ENCODE data around the gene WDR90.

The WDR90 gene

DNA sequence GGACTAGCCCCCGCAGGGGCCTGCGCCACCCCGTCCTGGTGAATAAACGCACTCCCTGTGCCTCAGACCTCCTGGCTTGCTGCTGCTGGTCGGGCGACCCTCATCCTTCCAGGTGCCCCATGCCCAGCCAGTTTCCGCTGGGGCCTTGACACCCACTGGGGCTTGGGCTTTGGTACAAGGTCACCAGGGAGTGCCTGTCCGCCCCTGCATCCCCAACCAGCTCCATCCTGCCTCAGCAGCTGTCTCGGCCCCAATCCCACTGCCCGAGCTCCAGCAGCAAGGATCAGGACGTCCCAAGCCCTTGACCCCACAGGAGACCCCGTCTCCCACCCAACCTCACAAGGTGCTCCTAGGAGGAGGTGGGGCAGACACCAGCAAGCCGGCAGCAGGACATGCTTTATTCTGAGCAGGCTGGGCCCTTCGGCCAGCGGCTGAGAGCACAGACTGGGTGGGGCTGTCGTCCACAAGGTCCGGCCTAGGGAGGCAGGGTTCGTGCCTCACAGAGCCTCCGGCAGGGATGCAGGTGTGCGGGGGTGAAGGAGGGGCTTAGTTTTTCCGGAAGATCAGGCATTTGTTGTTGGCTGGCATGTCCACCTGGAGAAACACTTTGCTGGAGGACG, 15.0 kb upstream of the WDR90 start:
- POLR2A ChIA-PET: interaction anchor here (1.3 kb wide), 1 partner anchor 10 kb away, joined by 3 read pairs; no protein-coding TSS in a partner anchor
- Histone ChIP-seq H3K4me1 (ENCODE audit: control insufficient read depth, insufficient read depth, low read length) (peaks cover 4% of the 10 kb centered on the region; the same call in 1 of the 2 replicates), H3K36me3 (ENCODE audit: control insufficient read depth in 2 of 2, insufficient read depth in 1 of 2, low read length in 2 of 2) (peaks cover 0 to 20% of the 10 kb centered on the region in 2 experiments; a peak in 1 of 3 replicates), H3K4me3 (ENCODE audit: low read depth, low read length) (no peak overlapping the region), H3K27ac (ENCODE audit: extremely low read depth, low read depth, low read length) (no peak overlapping the region), H3K9me3 (ENCODE audit: control insufficient read depth, insufficient read depth, low read depth, low read length) (no peaks in the 10 kb centered on the region)
- CTCF ChIA-PET: no interaction called here
- TF ChIP-seq ZBTB7A (tag by site-specific recombination; IDR thresholded peaks at IDR 0.05; ENCODE audit: low read depth): no peak
- TF ChIP-seq ZNF670 (tag by site-specific recombination; IDR thresholded peaks at IDR 0.05; ENCODE audit: low read depth): no peak
- TF ChIP-seq, protein P1, sequence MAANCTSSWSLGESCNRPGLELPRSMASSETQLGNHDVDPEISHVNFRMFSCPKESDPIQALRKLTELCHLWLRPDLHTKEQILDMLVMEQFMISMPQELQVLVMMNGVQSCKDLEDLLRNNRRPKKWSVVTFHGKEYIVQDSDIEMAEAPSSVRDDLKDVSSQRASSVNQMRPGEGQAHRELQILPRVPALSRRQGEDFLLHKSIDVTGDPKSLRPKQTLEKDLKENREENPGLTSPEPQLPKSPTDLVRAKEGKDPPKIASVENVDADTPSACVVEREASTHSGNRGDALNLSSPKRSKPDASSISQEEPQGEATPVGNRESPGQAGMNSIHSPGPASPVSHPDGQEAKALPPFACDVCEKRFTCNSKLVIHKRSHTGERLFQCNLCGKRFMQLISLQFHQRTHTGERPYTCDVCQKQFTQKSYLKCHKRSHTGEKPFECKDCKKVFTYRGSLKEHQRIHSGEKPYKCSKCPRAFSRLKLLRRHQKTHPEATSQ (tag by site-specific recombination; IDR thresholded peaks at IDR 0.05): no peak
- no peak for TF ChIP-seq GLIS1 (tag by site-specific recombination; IDR thresholded peaks at IDR 0.05)
- no peak for TF ChIP-seq ZNF302 (tag by site-specific recombination; IDR thresholded peaks at IDR 0.05; ENCODE audit: low read depth)
- no peak for TF ChIP-seq ZNF658 (tag by site-specific recombination; IDR thresholded peaks at IDR 0.05)

DNA sequence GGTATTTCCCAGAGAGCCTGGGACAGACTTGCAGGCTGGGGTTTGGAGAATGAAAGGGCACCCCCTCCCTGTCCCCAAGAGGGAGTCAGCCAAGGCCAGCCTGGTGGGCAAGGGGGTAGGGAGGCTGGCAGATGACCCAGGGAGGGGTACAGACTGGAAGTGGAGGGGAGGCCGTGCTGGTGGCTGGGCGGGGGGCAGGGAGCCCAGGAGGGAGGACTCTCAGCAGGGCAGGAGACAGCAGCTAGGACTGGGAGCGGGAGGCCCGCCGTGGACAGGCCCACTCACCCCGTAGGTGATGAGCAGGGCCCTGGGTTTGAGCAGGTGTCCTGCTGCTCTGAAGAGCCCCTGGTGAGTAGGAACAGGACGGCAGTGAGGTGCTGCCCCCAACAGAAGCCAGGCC, 14.2 kb upstream of the WDR90 start:
- H3K27ac ChIP-seq (ENCODE audit: extremely low read depth, low read depth, low read length): peak overlapping the region; percentile 82; the same call in 1 of the 2 replicates
- CTCF ChIA-PET: no interaction called here

More for the DNA sequence above, 14.2 kb upstream of the WDR90 start:
- Histone ChIP-seq H3K4me1 (ENCODE audit: control insufficient read depth, insufficient read depth, low read length) (peaks cover 4% of the 10 kb centered on the region; the same call in 1 of the 2 replicates), H3K36me3 (ENCODE audit: control insufficient read depth in 2 of 2, insufficient read depth in 1 of 2, low read length in 2 of 2) (peaks cover 0 to 20% of the 10 kb centered on the region in 2 experiments; a peak in 1 of 3 replicates), H3K4me3 (ENCODE audit: low read depth, low read length) (no peak overlapping the region), H3K9me3 (ENCODE audit: control insufficient read depth, insufficient read depth, low read depth, low read length) (no peaks in the 10 kb centered on the region)
- POLR2A ChIA-PET: interaction anchor here (0.6 to 2.0 kb wide), 2 partner anchors 13 to 30 kb away, joined by 3 to 9 read pairs; no protein-coding TSS in a partner anchor
- TF ChIP-seq, protein P2, sequence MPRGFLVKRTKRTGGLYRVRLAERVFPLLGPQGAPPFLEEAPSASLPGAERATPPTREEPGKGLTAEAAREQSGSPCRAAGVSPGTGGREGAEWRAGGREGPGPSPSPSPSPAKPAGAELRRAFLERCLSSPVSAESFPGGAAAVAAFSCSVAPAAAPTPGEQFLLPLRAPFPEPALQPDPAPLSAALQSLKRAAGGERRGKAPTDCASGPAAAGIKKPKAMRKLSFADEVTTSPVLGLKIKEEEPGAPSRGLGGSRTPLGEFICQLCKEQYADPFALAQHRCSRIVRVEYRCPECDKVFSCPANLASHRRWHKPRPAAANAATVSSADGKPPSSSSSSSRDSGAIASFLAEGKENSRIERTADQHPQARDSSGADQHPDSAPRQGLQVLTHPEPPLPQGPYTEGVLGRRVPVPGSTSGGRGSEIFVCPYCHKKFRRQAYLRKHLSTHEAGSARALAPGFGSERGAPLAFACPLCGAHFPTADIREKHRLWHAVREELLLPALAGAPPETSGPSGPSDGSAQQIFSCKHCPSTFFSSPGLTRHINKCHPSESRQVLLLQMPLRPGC (tag by site-specific recombination; IDR thresholded peaks at IDR 0.05): no peak
- TF ChIP-seq ZNF169 (tag by site-specific recombination; IDR thresholded peaks at IDR 0.05) (no peak), ZNF24 (tag by site-specific recombination; IDR thresholded peaks at IDR 0.05) (no peak), OSR2 (tag by site-specific recombination; IDR thresholded peaks at IDR 0.05) (no peak), ZNF555 (tag by site-specific recombination; conservative IDR thresholded peaks at IDR 0.05) (no peak), ZFP3 (tag by site-specific recombination; IDR thresholded peaks at IDR 0.05; ENCODE audit: low read depth) (no peak), ZNF214 (tag by site-specific recombination; IDR thresholded peaks at IDR 0.05; ENCODE audit: borderline replicate concordance) (no peak), ZNF830 (tag by site-specific recombination; IDR thresholded peaks at IDR 0.05; ENCODE audit: low read depth) (no peak), ZIC2 (tag by site-specific recombination; IDR thresholded peaks at IDR 0.05) (peak; percentile 56), ZNF114 (tag by site-specific recombination; IDR thresholded peaks at IDR 0.05) (no peak), GLIS1 (tag by site-specific recombination; IDR thresholded peaks at IDR 0.05) (no peak), ZNF221 (tag by site-specific recombination; IDR thresholded peaks at IDR 0.05; ENCODE audit: borderline replicate concordance) (no peak), ZNF23 (tag by site-specific recombination; IDR thresholded peaks at IDR 0.05; ENCODE audit: borderline replicate concordance) (no peak), ZFHX2 (tag by site-specific recombination; conservative IDR thresholded peaks at IDR 0.05) (no peak), ZNF112 (tag by site-specific recombination; IDR thresholded peaks at IDR 0.05) (no peak)
- TF ChIP-seq, protein P3, sequence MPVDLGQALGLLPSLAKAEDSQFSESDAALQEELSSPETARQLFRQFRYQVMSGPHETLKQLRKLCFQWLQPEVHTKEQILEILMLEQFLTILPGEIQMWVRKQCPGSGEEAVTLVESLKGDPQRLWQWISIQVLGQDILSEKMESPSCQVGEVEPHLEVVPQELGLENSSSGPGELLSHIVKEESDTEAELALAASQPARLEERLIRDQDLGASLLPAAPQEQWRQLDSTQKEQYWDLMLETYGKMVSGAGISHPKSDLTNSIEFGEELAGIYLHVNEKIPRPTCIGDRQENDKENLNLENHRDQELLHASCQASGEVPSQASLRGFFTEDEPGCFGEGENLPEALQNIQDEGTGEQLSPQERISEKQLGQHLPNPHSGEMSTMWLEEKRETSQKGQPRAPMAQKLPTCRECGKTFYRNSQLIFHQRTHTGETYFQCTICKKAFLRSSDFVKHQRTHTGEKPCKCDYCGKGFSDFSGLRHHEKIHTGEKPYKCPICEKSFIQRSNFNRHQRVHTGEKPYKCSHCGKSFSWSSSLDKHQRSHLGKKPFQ (tag by site-specific recombination; IDR thresholded peaks at IDR 0.05): no peak
- TF ChIP-seq, protein P4, sequence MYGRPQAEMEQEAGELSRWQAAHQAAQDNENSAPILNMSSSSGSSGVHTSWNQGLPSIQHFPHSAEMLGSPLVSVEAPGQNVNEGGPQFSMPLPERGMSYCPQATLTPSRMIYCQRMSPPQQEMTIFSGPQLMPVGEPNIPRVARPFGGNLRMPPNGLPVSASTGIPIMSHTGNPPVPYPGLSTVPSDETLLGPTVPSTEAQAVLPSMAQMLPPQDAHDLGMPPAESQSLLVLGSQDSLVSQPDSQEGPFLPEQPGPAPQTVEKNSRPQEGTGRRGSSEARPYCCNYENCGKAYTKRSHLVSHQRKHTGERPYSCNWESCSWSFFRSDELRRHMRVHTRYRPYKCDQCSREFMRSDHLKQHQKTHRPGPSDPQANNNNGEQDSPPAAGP (tag by site-specific recombination; IDR thresholded peaks at IDR 0.05): 0 out of 2 replicates have a peak, but pooled peaks have one; percentile 16
- TF ChIP-seq, protein P5, sequence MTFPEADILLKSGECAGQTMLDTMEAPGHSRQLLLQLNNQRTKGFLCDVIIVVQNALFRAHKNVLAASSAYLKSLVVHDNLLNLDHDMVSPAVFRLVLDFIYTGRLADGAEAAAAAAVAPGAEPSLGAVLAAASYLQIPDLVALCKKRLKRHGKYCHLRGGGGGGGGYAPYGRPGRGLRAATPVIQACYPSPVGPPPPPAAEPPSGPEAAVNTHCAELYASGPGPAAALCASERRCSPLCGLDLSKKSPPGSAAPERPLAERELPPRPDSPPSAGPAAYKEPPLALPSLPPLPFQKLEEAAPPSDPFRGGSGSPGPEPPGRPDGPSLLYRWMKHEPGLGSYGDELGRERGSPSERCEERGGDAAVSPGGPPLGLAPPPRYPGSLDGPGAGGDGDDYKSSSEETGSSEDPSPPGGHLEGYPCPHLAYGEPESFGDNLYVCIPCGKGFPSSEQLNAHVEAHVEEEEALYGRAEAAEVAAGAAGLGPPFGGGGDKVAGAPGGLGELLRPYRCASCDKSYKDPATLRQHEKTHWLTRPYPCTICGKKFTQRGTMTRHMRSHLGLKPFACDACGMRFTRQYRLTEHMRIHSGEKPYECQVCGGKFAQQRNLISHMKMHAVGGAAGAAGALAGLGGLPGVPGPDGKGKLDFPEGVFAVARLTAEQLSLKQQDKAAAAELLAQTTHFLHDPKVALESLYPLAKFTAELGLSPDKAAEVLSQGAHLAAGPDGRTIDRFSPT (tag by site-specific recombination; IDR thresholded peaks at IDR 0.05): peak; percentile 57; the same call in 1 of the 2 replicates
- TF ChIP-seq, protein P6, sequence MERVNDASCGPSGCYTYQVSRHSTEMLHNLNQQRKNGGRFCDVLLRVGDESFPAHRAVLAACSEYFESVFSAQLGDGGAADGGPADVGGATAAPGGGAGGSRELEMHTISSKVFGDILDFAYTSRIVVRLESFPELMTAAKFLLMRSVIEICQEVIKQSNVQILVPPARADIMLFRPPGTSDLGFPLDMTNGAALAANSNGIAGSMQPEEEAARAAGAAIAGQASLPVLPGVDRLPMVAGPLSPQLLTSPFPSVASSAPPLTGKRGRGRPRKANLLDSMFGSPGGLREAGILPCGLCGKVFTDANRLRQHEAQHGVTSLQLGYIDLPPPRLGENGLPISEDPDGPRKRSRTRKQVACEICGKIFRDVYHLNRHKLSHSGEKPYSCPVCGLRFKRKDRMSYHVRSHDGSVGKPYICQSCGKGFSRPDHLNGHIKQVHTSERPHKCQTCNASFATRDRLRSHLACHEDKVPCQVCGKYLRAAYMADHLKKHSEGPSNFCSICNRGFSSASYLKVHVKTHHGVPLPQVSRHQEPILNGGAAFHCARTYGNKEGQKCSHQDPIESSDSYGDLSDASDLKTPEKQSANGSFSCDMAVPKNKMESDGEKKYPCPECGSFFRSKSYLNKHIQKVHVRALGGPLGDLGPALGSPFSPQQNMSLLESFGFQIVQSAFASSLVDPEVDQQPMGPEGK (tag by site-specific recombination; IDR thresholded peaks at IDR 0.05): peak; percentile 48; the same call in 1 of the 2 replicates

All from HEK293 (cell line).